NCI-H460 (cell line): ENCODE results near the gene CFDP1. TPM values are rescaled to one million over a fixed set of nuclear protein-coding genes. Genes with fewer than 3 reads are reported as not detected.
"Not testable (repeated sequence)": the region's sequence is repeated elsewhere in the genome, so short reads cannot be mapped to it uniquely, and the experiment has no call there.

Experiments
- DNase-seq: peaks from one replicate; pipeline ENCODE4 v3.0.0-alpha.2; 2016; ENCODE audit warnings: low read depth; ENCODE audit errors: extremely low read depth
- polyA plus RNA-seq: library from polyadenylated mRNA; depleted of rRNA; stranded (reverse); fragments of >200 nt; gene quantifications from 2 replicates; pipeline ENCODE4 v1.2.3, GENCODE V29; 2014; cell fraction: nucleus; rRNA removed
- total RNA-seq: library from RNA; depleted of rRNA; stranded (reverse); fragments of >200 nt; shearing (Covaris generic); gene quantifications from 2 replicates; pipeline ENCODE4 v1.2.3, GENCODE V29; 2014; rRNA removed

CFDP1 gene
- total RNA-seq = 22.9 and 23.7 TPM in 2 replicates
- 13.0 and 20.1 TPM in 2 replicates for polyA plus RNA-seq

DNA sequence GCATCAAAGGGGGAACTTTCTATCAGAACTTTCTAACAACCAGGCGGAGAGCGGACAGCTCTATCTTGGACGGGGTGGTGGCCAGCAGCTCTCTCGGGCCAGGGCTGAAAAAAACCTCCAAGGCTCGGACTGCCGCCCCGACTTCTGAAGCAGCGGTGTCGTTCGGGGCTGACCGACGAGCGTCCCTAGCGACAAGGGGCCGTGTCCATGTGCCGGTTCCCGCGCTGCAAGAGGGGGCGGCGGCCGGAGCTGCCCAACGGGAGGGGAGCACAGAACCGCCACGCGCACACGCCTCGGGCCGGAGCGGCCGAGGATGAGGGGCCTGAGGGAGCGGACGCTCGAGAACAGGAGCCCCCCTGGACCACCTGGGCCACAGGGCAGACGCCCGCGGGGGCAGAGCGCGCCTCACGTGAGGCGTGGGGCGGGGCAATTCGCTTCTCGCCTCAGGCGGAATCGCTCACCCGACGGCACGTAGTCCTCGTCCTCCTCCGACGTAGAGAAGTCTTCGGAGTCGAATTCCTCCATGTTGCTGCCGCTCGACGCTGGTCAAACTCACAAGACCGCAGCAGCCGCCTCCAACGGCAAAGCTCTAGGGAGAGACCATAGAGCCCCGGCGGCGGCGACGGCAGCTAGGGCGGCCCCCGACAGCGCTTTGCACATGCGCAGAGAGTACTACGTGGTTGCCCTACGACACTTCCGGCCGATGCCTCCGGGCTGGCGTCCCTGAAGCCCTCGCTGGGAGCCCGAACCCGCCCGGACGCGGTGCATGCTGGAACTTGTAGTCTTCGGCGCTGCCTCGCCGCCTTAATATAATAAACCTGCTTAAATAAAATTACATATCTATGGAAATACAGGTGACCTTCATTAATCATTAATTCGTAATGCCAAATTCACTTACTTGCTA is at the start of gene CFDP1:
Gene CFDP1 (minus strand): TSS at position 676 of the 904 bp plus-strand sequence. CDS start 151 bp downstream, at position 525.
- peak; percentile 88 for DNase-seq

GRCh38 chr16:75482434-75483205 is 49.3 kb upstream of the CFDP1 start:
- no peak for DNase-seq

DNA sequence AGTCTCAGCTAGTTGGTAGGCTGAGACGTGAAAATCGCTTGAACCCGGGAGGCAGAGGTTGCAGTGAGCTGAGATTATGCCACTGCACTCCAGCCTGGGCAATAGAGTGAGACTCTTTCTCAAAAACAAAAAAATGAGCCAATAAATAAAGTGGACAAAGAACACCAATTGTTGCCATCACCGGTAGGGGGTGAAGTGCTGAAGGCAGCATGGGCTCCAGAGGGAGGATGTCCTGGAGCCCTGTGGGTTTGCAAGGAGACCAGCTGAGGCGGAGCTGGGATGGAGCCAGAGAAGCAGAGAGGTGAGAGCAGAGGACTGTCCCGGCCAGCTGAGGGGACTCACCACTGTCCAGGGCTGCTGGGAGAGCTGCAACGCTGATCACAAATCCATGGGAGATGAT is 48.2 kb upstream of the CFDP1 start:
- DNase-seq = no peak

DNA sequence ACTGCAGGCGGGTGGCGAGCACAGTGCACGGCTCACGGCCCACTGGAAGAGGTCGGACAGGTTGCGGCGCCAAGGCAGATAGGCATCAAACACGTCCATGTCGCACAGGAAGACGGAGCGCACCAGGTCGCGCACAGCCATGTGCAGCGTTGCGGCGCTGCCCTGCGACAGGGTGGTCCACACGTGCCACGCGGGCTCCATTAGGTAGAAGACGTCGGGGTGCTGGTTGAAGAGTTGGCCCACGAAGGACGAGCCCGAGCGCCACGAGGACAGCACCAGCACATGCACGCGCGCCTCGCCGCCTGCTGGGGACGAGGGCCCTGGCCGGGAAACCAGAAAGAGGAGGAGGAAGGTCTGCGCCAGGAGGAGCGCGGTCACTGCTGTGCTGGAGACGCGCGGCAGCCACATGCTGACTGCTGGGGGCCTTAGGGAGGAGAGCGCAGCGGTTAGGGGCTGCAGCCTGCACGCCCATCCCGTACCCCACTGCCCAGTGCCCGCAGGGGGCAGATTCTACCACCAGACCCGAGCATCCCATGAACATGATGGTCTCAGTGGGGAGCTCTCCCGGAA is 46.2 kb upstream of the CFDP1 start:
- DNase-seq = no peak

- no peak for DNase-seq
Observed at GRCh38 chr16:75478480-75479345, 45.4 kb upstream of the CFDP1 start.

- DNase-seq = no peak
Observed at GRCh38 chr16:75477680-75478473, 44.6 kb upstream of the CFDP1 start.

DNA sequence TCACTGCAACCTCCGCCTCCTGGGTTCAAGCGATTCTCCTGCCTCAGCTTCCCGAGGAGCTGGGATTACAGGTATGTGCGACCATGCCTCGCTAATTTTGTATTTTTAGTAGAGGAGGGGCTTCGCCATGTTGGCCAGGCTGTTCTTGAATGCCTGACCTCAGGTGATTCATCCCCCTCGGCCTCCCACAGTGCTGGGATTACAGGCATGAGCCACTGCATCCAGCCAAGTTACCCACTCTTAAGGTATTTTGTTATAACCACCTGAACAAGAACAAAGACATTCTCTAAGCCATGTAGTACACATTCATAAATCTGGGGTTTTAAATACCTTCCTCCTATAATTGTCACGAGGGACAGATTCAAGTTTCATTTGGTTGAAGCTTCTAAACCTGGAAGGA is 43.5 kb upstream of the CFDP1 start:
- DNase-seq = no peak

- no peak for DNase-seq
Observed at GRCh38 chr16:75475420-75475847, 42.1 kb upstream of the CFDP1 start.

DNA sequence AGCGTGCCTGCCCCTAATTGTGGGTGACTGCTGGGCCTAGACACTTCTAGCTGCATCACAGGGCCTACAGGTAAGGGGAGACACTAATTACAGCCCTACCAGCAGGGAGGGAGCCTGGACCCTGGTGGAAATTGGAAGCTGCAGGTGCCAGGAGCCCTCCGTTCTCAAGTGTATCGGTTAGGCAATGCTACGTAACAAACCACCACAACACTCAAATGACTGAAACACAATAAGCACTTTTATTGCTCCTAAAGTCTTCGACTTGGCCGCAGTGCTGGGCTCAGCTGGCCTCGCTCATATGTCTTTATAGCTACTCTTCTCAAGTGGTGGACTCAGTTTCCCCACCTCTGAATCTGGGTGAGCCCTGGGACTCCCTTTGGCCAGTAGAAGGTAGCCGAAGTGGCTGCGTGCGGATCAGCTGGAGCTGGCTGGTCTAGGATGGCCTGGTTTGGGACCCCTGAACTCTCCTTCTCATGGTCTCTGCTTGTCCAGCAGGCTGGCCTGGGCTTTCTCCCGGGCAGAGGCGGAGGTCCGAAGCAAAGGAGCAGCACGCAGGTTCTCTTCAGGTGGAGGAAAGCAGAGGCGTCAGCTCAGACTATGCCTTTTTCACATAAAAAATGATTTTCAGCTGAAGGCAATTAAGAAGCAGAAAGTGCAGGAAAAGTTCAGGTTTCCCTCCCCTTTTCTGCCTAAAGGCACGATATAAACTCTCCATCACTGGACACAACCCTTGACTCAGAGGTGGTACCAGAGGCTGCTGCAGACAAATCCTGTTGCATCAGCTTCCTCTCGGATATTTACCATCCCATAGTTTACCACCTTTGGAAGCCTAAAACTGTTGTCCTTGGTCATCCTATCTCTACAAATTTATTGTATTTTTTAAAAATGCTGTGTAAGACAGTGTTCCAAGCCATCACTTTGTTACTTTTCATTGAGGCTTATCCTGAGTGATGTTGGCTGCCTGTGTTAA is 39.9 kb upstream of the CFDP1 start:
- no peak for DNase-seq

DNA sequence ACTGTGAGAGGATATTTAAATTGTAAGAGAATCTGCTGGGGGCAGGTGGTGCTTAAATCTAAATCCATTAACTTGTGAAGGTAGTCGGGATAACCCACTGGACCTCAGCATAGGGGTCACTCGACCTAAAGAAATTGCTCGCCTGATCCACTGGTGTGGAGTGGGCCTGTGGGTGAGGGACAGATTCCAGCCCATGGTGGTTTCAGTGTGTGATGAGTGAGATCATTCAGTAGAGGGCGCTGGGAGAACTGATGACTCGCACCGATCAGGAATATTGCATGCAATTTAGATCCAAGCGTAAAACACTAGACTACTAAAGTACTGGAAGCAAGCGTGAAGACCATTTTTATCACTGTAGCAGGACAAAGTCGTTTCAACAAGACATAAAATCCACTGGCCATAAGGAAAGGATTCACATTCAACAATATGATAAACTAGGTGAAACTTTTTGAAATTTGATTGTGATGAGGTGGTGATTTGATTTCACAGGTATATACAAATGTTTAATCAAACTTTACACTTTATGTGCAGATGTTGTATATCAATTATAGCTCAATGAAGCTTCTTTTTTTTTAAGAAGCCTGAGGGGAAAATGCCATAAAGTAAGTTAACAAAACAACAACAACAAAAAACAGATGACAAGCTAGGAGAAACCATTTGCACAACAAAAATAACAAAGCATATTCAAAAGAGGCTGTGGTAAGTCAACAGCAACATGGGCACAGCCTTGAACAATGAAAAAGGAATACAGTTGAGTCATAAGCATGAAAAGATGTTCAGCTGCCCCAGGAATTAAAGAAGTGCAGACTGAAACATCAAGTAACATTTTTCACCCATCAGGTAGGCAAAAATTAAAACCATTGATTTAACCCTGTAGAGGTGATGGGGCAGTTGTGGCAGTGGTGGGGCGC is 38.7 kb upstream of the CFDP1 start:
- peak; percentile 47 for DNase-seq

DNA sequence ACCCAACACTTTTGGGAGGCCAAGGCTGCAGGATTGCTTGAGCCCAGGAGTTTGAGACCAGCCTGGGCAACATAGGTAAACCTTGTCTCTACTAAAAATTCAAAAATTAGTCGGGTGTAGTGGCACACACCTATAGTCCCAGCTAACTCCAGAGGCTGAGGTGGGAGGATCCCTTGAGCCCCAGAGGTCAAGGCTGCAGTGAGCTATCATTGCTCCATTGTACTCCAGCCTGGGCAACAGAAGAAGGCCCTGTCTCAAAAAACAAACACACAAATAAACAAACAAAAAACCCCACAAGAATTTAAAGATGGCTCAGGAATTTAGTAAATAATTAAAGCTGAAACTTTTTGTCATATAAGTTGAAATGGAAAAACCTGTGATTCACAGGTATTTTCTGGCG is 33.5 kb upstream of the CFDP1 start:
- no peak for DNase-seq

- peak; percentile 96 for DNase-seq
Observed at GRCh38 chr16:75464122-75464918, 31.0 kb upstream of the CFDP1 start, which contains the start of gene TMEM170A. Gene TMEM170A, minus strand, starts transcription at chr16:75464689. Its CDS starts 89 bp downstream, at chr16:75464600.

DNA sequence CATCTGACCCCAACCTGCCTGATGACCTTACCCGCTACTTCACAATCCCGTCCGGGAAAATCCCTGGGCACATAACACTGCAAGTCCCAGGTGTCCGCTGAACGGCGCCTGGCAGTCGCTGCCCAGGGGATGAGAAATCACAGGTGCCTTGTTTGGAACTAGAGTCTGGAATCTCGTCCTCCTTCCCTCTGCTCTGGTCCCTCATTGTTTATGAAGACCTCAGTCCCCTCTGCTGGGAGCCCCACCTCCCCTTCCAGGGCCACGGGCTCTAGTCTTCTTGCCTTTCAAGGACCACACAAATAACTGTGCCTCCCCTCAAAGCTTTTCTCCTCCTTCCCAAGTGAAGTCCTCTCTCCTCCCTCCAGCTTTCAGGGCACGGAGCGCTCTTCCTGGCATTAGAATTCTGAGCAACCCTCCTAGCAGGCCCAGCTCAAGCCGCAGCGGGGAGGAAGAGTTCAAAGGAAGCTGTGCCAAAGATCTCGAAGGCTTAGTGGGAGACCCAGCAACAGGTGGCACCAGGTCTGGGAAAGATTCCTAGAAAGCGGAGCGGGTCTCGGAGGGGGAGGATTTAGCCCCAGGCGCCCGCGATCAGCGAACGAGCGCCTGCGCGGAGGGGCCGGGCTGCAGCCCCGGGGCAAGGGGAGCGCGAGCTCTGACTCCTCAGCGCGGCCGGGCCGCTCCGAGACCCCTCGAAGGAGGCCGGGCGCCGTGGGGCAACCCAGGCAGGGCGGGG is 30.3 kb upstream of the CFDP1 start:
- DNase-seq = not testable (repeated sequence)

DNA sequence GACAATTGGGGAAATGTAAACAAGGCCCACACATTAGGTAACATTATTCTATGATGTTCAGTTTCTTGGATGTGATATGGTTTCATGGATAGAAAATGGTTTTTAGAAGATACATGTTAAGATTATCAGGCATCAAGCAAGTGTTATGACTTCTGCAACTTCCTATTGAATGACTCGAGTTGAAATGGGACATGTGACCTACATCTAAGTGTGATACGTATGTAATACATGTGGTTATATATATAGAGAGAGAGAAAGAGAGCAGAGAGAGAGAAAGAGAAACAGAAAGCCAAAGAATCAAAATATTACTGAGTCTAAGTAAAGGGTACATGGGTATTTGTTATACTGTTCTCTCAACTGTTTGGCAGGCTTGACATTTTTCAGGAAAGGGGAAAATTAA is 29.5 kb upstream of the CFDP1 start:
- no peak for DNase-seq

GRCh38 chr16:75461575-75461974 is 28.3 kb upstream of the CFDP1 start:
- no peak for DNase-seq

GRCh38 chr16:75460446-75460845 is 27.1 kb upstream of the CFDP1 start:
- no peak for DNase-seq
